A172 (cell line): Measurements from ENCODE around the gene ATP7B. TPM values are rescaled to one million over a fixed set of nuclear protein-coding genes. Genes with fewer than 3 reads are reported as not detected.

ENCODE experiments used
- DNase-seq: peaks from one replicate; pipeline ENCODE4 v3.0.0-alpha.2; 2015; ENCODE audit warnings: low spot score
- total RNA-seq: library from RNA; depleted of rRNA; stranded (reverse); fragments of >200 nt; shearing (Covaris generic); gene quantifications from 2 replicates; pipeline ENCODE4 v1.2.3, GENCODE V29; 2014

The ATP7B gene
- total RNA-seq, 1 experiment from 2014 or later: 2.0 TPM

- DNase-seq: no peak
Observed at GRCh38 chr13:51978796-51979556, 32.3 kb downstream of the ATP7B start.

- no peak for DNase-seq
Observed at GRCh38 chr13:51977625-51978024, 33.6 kb downstream of the ATP7B start.

- no peak for DNase-seq
Observed at GRCh38 chr13:51976890-51977289, 34.4 kb downstream of the ATP7B start.

GRCh38 chr13:51976423-51976822 lies 34.8 kb downstream of the ATP7B start:
- DNase-seq: no peak

- DNase-seq: no peak
Observed at GRCh38 chr13:51974482-51974881, 36.8 kb downstream of the ATP7B start.

GRCh38 chr13:51971520-51972426 lies 39.5 kb downstream of the ATP7B start:
- DNase-seq: no peak

GRCh38 chr13:51970349-51970748 lies 40.9 kb downstream of the ATP7B start:
- DNase-seq: no peak

GRCh38 chr13:51967482-51968446 lies 43.5 kb downstream of the ATP7B start:
- DNase-seq: no peak

- DNase-seq: no peak
Observed at GRCh38 chr13:51966186-51966585, 45.1 kb downstream of the ATP7B start.

GRCh38 chr13:51961493-51962403 lies 49.5 kb downstream of the ATP7B start:
- DNase-seq: no peak

- no peak for DNase-seq
Observed at GRCh38 chr13:51960766-51961165, 50.5 kb downstream of the ATP7B start.

- DNase-seq: no peak
Observed at GRCh38 chr13:51959773-51960172, 51.5 kb downstream of the ATP7B start.

- DNase-seq: no peak
Observed at GRCh38 chr13:51958217-51958547, 53.1 kb downstream of the ATP7B start.

- DNase-seq: no peak
Observed at GRCh38 chr13:51957377-51958216, 53.7 kb downstream of the ATP7B start.

GRCh38 chr13:51956717-51957116 lies 54.5 kb downstream of the ATP7B start:
- DNase-seq: no peak

GRCh38 chr13:51955816-51956603 lies 55.2 kb downstream of the ATP7B start:
- no peak for DNase-seq

GRCh38 chr13:51955281-51955771 lies 55.9 kb downstream of the ATP7B start:
- no peak for DNase-seq

GRCh38 chr13:51953347-51954195 lies 57.7 kb downstream of the ATP7B start:
- DNase-seq: no peak
